22Rv1 (cell line): Measurements from ENCODE around the gene GABARAPL1.
"Not testable (repeated sequence)": the region's sequence is repeated elsewhere in the genome, so short reads cannot be mapped to it uniquely, and the experiment has no call there.

ENCODE experiments used
- H3K27ac ChIP-seq: fragments of 450-650 bp; 2 replicates; pipeline ENCODE4 v1.5.1; 2017
- ZFX ChIP-seq: fragments of 450-650 bp; IDR thresholded peaks from 2 replicates; pipeline ENCODE4 v1.6.1; 2017; ENCODE audit warnings: antibody characterized with exemption, borderline replicate concordance
- TF ChIP-seq, protein P1 (sequence below): fragments of 450-650 bp; IDR thresholded peaks from 2 replicates; pipeline ENCODE4 v1.5.1; 2017; ENCODE audit warnings: mild to moderate bottlenecking

The GABARAPL1 gene

DNA sequence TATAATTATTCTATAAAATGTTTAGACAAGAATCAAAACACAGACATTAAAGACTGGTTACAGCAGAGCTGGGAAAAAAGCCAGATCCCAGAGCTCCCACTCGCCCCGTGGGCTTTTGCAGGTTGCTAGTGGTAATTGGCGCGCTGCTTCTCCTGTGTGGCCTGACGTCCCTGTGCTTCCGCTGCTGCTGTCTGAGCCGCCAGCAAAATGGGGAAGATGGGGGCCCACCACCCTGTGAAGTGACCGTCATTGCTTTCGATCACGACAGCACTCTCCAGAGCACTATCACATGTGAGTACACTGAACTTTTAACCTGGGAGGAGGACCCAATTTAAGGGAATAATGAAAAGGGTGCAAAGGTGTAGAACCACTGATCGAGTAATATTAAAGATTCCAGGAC is 26.4 kb upstream of the GABARAPL1 start:
- no peak for TF ChIP-seq ZFX
- TF ChIP-seq, protein P1, sequence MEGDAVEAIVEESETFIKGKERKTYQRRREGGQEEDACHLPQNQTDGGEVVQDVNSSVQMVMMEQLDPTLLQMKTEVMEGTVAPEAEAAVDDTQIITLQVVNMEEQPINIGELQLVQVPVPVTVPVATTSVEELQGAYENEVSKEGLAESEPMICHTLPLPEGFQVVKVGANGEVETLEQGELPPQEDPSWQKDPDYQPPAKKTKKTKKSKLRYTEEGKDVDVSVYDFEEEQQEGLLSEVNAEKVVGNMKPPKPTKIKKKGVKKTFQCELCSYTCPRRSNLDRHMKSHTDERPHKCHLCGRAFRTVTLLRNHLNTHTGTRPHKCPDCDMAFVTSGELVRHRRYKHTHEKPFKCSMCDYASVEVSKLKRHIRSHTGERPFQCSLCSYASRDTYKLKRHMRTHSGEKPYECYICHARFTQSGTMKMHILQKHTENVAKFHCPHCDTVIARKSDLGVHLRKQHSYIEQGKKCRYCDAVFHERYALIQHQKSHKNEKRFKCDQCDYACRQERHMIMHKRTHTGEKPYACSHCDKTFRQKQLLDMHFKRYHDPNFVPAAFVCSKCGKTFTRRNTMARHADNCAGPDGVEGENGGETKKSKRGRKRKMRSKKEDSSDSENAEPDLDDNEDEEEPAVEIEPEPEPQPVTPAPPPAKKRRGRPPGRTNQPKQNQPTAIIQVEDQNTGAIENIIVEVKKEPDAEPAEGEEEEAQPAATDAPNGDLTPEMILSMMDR, result no peak
- no peak overlapping the region for H3K27ac ChIP-seq

DNA sequence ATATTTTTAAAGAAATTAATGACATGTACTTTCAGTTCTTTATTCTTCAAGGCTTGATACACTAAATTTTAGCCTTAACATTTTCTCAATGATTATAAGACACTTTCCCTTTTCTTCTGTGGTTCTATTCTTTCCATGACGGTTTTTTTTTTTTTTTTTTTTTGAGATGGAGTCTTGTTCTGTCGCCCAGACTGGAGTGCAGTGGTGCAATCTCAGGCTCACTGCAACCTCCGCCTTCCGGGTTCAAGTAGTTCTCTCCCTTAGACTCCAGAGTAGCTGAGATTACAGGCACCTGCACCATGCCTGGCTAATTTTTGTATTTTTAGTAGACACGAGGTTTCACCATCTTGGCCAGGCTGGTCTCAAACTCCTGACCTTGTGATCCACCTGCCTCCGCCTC is 25.7 kb upstream of the GABARAPL1 start:
- not testable (repeated sequence) for H3K27ac ChIP-seq

DNA sequence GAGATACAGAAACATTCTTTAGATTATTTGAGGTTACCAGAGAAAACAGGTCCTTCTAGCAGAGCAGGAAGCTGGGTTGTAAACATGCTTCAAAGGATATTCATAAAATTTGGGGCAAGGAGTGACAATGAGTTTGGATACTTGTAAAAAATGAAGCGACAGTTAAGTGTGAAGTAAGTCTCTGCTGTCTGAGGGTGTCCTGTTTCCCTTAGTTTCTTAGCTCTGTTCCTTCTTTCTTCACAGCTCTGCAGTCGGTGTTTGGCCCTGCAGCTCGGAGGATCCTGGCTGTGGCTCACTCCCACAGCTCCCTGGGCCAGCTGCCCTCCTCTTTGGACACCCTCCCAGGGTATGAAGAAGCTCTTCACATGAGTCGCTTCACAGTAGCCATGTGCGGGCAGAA is 23.0 kb upstream of the GABARAPL1 start:
- H3K27ac ChIP-seq, result no peak overlapping the region
- TF ChIP-seq, protein P1, result no peak
- no peak for TF ChIP-seq ZFX

DNA sequence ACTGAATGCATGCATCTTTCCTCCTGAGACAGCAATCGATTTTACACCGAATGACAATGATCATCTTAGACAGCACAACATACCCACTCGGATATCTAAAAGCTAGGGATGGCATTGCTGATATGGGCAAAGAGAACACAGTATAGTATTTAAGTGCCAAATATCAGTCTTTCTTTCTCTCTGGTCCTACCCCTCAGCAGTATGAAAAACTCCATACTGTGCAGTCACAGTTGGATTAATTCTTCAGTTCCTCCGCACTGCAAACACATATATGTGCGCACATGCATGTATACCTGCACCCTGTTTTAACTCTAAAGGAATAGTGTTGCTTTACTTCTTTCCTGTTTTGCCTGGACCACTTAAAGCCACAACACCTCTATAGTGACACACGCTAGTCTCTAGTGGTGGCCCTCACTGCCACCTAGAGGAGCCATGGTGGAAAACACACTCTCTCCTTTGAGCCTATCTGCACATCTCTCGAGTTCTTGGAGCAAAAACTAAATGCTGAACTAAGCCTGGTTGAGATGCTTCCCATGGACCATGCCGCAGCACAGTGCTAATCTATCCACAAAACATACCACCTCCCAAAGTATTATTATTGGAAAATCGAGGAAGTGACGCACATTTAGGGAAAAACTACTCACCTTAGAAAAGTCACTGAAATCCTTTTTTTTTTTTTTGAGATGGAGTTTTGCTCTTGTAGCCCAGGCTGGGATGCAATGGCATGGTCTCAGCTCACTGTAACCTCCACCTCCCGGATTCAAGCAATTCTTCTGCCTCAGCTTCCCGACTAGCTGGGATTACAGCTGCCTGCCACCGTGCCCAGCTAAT is 21.9 kb upstream of the GABARAPL1 start:
- H3K27ac ChIP-seq, result no peak overlapping the region

DNA sequence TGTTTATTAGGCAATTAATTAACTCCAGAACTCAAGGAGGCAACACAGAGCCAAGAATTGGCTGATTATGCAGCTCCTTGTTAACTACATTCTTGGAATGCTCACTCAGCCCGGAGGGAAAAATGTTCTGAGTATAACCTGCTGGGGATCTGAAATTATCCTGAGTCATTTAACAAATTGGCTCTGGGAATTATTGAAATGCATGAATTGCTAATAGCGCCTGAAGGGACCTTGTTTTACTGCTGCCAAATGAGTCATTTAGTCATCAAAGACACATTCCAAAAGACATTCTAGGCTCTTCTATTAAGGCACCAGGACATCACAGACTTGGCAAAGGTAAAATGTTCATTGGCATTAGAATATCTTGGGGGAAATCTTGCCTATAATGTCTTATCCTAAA is 20.8 kb upstream of the GABARAPL1 start:
- TF ChIP-seq ZFX, result no peak
- TF ChIP-seq, protein P1, result no peak
- no peak overlapping the region for H3K27ac ChIP-seq

More for the DNA sequence above, 21.9 kb upstream of the GABARAPL1 start:
- TF ChIP-seq ZFX, result no peak
- TF ChIP-seq, protein P1, result peak; percentile 96

DNA sequence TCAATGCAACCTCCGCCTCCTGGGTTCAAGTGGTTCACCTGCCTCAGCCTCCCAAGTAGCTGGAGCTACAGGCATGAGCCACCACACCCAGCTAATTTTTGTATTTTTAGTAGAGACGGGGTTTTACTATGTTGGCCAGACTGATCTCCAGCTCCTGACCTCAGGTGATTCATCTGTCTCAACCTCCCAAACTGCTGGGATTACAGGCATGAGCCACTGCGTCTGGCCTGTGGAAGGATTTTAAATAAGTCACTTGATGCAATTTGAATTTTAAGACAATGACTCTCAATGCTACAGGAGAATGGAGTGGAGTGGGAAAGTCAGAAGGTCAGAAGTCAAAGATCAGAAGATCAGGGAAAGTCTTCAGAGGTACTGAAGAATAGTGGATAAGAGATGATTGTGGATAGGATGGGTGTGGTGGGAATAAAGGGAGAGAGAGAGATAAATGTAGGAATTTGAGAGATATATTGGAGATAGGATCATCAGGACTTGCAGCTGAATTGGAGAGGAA is 18.5 kb upstream of the GABARAPL1 start:
- TF ChIP-seq ZFX, result no peak
- TF ChIP-seq, protein P1, result no peak
- H3K27ac ChIP-seq, result no peak overlapping the region

DNA sequence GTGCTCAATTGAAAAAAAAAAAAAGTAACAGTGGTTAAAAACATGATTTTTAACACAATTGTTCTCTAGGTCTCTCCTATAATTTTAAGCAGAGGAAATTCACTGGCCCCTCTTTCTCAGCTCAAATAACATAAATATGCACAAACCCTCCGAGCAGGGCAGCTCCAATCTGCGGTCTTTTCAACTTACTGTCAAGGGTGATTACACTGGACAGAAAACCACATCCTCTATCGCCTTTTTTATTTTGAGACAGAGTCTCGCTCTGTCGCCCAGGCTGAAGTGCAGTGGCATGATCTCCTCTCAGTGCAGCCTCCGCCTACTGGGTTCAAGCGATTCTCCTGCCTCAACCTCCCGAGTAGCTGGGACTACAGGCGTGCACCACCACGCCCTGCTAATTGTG is 16.5 kb upstream of the GABARAPL1 start:
- no peak for TF ChIP-seq ZFX
- TF ChIP-seq, protein P1, result no peak
- H3K27ac ChIP-seq, result no peak overlapping the region
